Loucy (cell line): ENCODE measurements around the gene PSMD14.

Experiments
- H2AFZ ChIP-seq: fragments of 200-600 bp; sonication (generic); 2 replicates; pipeline ENCODE4 v1.6.0; 2016; ENCODE audit warnings: antibody characterized with exemption, mild to moderate bottlenecking, low read length, moderate library complexity
- H3F3A ChIP-seq: fragments of 200-600 bp; 2 replicates; pipeline ENCODE4 v1.6.0; 2016; ENCODE audit warnings: antibody characterized with exemption, low read depth, mild to moderate bottlenecking
- H3K27me3 ChIP-seq: fragments of 200-600 bp; sonication (generic); 2 replicates; pipeline ENCODE4 v1.6.1; 2014; ENCODE audit warnings: low read length, mild to moderate bottlenecking; ENCODE audit not compliant: insufficient read depth, poor library complexity, severe bottlenecking
- H3K36me3 ChIP-seq: fragments of 200-600 bp; sonication (generic); 2 replicates; pipeline ENCODE4 v1.6.1; 2016; ENCODE audit warnings: low read length; ENCODE audit not compliant: insufficient read depth
- H3K4me1 ChIP-seq: fragments of 200-600 bp; sonication (generic); 2 replicates; pipeline ENCODE4 v1.5.1; 2014; ENCODE audit warnings: low read length, mild to moderate bottlenecking; ENCODE audit not compliant: insufficient read depth, poor library complexity, severe bottlenecking
- H3K4me2 ChIP-seq: fragments of 200-600 bp; sonication (generic); 2 replicates; pipeline ENCODE4 v1.6.0; 2014; ENCODE audit warnings: antibody characterized with exemption, low read length, low read depth, mild to moderate bottlenecking; ENCODE audit not compliant: poor library complexity, severe bottlenecking
- H3K4me3 ChIP-seq: fragments of 200-600 bp; sonication (generic); 2 replicates; pipeline ENCODE4 v1.5.1; 2014; ENCODE audit warnings: low read length, mild to moderate bottlenecking, mixed read lengths; ENCODE audit not compliant: poor library complexity, severe bottlenecking
- H3K79me2 ChIP-seq: fragments of 200-600 bp; sonication (generic); 2 replicates; pipeline ENCODE4 v1.6.1; 2014; ENCODE audit warnings: low read length; ENCODE audit not compliant: insufficient read depth
- H3K9ac ChIP-seq: fragments of 200-600 bp; sonication (generic); 2 replicates; pipeline ENCODE4 v1.6.0; 2014; ENCODE audit warnings: mild to moderate bottlenecking, low read depth, low read length, moderate library complexity; ENCODE audit not compliant: poor library complexity, severe bottlenecking
- H3K9me2 ChIP-seq: fragments of 200-600 bp; sonication (generic); replicated peaks from 2 replicates; pipeline ENCODE4 v1.6.1; 2016; ENCODE audit warnings: low read depth, low read length, mixed read lengths
- H3K9me3 ChIP-seq: fragments of 200-600 bp; sonication (generic); 2 replicates; pipeline ENCODE4 v1.6.1; 2014; ENCODE audit warnings: mild to moderate bottlenecking, antibody characterized with exemption, low read length, low read depth; ENCODE audit not compliant: insufficient read depth
- H4K20me1 ChIP-seq: fragments of 200-600 bp; sonication (generic); 2 replicates; pipeline ENCODE4 v1.6.0; 2014; ENCODE audit warnings: antibody characterized with exemption, low read length, mild to moderate bottlenecking; ENCODE audit not compliant: insufficient read depth, poor library complexity, severe bottlenecking
- EZH2phosphoT487 ChIP-seq: fragments of 200-600 bp; IDR thresholded peaks from 2 replicates; pipeline ENCODE4 v1.6.1; 2018; ENCODE audit warnings: antibody characterized with exemption, mild to moderate bottlenecking, moderate library complexity, borderline replicate concordance
- TF ChIP-seq, protein P1 (sequence below): fragments of 200-600 bp; sonication (generic); conservative IDR thresholded peaks from 2 replicates; pipeline ENCODE4 v1.5.1; 2014; ENCODE audit warnings: mild to moderate bottlenecking, antibody characterized with exemption, low read length

PSMD14 gene

DNA sequence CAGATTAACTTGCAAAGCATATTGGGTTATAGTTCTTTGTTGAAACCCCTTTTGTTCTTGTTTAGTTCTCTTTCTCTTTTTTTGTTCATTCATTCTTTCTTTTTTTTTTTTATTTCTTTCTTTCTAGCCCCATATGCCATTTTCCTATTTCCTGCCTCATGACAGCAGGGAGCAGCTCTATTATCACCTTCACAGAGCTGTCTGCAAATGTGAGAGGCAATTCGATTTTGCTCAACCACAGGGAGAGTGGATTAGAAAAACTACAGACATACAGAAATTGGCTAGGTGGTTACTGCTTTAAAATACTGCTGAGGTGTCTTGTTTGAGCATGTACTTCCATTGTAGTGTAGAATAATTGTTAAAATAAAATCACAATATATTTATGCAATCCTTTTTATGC is 63.6 kb downstream of the PSMD14 start:
- peaks cover 2% of the 10 kb centered on the region; the same call in 1 of the 2 replicates for H3K79me2 ChIP-seq
- TF ChIP-seq, protein P1, sequence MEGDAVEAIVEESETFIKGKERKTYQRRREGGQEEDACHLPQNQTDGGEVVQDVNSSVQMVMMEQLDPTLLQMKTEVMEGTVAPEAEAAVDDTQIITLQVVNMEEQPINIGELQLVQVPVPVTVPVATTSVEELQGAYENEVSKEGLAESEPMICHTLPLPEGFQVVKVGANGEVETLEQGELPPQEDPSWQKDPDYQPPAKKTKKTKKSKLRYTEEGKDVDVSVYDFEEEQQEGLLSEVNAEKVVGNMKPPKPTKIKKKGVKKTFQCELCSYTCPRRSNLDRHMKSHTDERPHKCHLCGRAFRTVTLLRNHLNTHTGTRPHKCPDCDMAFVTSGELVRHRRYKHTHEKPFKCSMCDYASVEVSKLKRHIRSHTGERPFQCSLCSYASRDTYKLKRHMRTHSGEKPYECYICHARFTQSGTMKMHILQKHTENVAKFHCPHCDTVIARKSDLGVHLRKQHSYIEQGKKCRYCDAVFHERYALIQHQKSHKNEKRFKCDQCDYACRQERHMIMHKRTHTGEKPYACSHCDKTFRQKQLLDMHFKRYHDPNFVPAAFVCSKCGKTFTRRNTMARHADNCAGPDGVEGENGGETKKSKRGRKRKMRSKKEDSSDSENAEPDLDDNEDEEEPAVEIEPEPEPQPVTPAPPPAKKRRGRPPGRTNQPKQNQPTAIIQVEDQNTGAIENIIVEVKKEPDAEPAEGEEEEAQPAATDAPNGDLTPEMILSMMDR = no peak
- TF ChIP-seq EZH2phosphoT487 = no peak
- H3K4me1 ChIP-seq = no peaks in the 10 kb centered on the region
- peaks cover 54% of the 10 kb centered on the region; the same call in 1 of the 2 replicates for H3K36me3 ChIP-seq
- H3K9ac ChIP-seq = no peak overlapping the region
- no peak overlapping the region for H3K4me2 ChIP-seq
- no peaks in the 10 kb centered on the region for H3F3A ChIP-seq
- no peak overlapping the region for H3K4me3 ChIP-seq
- no peaks in the 10 kb centered on the region for H3K9me2 ChIP-seq
- H4K20me1 ChIP-seq = peaks cover 3% of the 10 kb centered on the region
- no peaks in the 10 kb centered on the region for H3K9me3 ChIP-seq
- no peak overlapping the region for H2AFZ ChIP-seq
- H3K27me3 ChIP-seq = no peaks in the 10 kb centered on the region

DNA sequence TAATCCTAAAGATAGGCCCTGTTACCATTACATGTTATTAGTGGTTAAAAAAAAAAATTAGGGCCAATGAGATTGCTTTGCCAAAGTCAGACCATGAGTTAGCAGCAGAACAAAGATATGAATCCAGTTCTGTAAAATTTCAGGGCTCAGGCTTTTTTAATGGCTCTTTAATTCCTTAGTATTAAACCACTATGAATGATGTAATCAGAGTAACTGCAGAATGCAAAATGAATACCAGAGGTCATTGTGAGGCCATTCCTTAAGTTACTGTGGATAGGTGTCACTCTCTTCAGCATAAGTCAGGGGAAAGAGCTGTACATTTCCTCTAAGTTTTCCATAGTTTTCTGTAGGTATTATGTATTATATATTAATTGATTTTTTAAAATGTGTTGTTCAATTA is 65.7 kb downstream of the PSMD14 start:
- no peaks in the 10 kb centered on the region for H3K27me3 ChIP-seq
- H3K9me3 ChIP-seq = no peaks in the 10 kb centered on the region
- no peak overlapping the region for H2AFZ ChIP-seq
- H3K4me1 ChIP-seq = no peaks in the 10 kb centered on the region
- H3F3A ChIP-seq = no peaks in the 10 kb centered on the region
- no peak overlapping the region for H3K4me3 ChIP-seq
- TF ChIP-seq EZH2phosphoT487 = no peak
- TF ChIP-seq, protein P1 = no peak
- no peak overlapping the region for H3K9ac ChIP-seq
- H3K9me2 ChIP-seq = no peaks in the 10 kb centered on the region
- H3K4me2 ChIP-seq = no peak overlapping the region
- H3K36me3 ChIP-seq = peaks cover 44% of the 10 kb centered on the region; the same call in 1 of the 2 replicates
- H4K20me1 ChIP-seq = peaks cover 3% of the 10 kb centered on the region
- no peaks in the 10 kb centered on the region for H3K79me2 ChIP-seq

DNA sequence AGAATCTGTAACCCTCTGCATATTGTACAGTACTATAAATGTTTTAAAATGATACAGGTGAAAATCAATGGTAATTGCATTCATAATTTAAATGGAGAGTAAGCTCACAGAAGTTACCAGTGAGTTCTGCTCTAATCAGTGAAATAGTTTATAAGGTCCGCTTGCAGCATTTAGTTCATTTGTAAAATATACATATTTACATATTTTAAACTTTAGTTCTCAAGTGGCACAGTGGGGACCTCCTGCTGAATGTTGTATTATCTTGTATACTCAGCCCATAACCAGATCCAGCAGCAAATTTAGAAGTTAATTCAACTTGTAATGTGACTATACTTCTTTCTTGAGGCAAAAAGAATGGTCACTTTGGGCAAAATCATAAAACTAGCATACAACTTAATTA is 66.2 kb downstream of the PSMD14 start:
- no peaks in the 10 kb centered on the region for H3K4me1 ChIP-seq
- H3K79me2 ChIP-seq = no peaks in the 10 kb centered on the region
- H3K36me3 ChIP-seq = peaks cover 42% of the 10 kb centered on the region; the same call in 1 of the 2 replicates
- H3K9me2 ChIP-seq = no peaks in the 10 kb centered on the region
- H2AFZ ChIP-seq = no peak overlapping the region
- no peak overlapping the region for H3K4me3 ChIP-seq
- no peaks in the 10 kb centered on the region for H3K9me3 ChIP-seq
- no peaks in the 10 kb centered on the region for H3K27me3 ChIP-seq
- H3K4me2 ChIP-seq = no peak overlapping the region
- no peaks in the 10 kb centered on the region for H3F3A ChIP-seq
- TF ChIP-seq EZH2phosphoT487 = no peak
- TF ChIP-seq, protein P1 = no peak
- peaks cover 3% of the 10 kb centered on the region for H4K20me1 ChIP-seq
- no peak overlapping the region for H3K9ac ChIP-seq
